Endothelial cell of umbilical vein (primary cell): ENCODE measurements around the gene RRP36. TPM values are rescaled to one million over a fixed set of nuclear protein-coding genes. Genes with fewer than 3 reads are reported as not detected.

ENCODE experiments used
- BruUV-seq: library from RNA; stranded (reverse); fragments of 400-500 nt; replicated peaks from 2 replicates; lab custom pipeline; 2021; lab: Mats Ljungman, UMichigan
- CTCF ChIA-PET: fragments of 300-600, 350-600 bp; sonication (Branson Sonifier 250); formaldehyde crosslinking; loops from one replicate; lab custom pipeline; 2021; ENCODE audit warnings: antibody characterized with exemption, inconsistent platforms; lab: Charles Lee
- POLR2A ChIA-PET: fragments of 300-600, 350-600 bp; sonication (Branson Sonifier 250); formaldehyde crosslinking; loops from one replicate; lab custom pipeline; 2021; ENCODE audit warnings: antibody characterized with exemption, inconsistent platforms; lab: Charles Lee
- DNase-seq: peaks from one replicate; pipeline ENCODE4 v3.0.0-alpha.2; 2011; ENCODE audit warnings: low read depth, low spot score
- FAIRE-seq: peaks from 2 replicates; lab custom pipeline; 2011; peaks lifted over from hg19 to GRCh38; lab: Jason Lieb, UNC
- H2AFZ ChIP-seq: 2 replicates; pipeline ENCODE4 v1.6.0; 2012; ENCODE audit warnings: low read depth, low read length, control low read depth, inconsistent platforms
- H3K27ac ChIP-seq: 2 replicates; pipeline ENCODE4 v1.5.1; 2011; ENCODE audit warnings: low read depth, mild to moderate bottlenecking, control low read depth, low read length, moderate library complexity; ENCODE audit not compliant: insufficient read depth
- H3K27me3 ChIP-seq, 2 experiments: 2 replicates each; pipeline versions ENCODE4 v1.6.0 to v1.6.1; 2011; ENCODE audit warnings: low read length in 2 of 2, mixed read lengths in 1 of 2; ENCODE audit not compliant: control insufficient read depth in 2 of 2, insufficient read depth in 2 of 2
- H3K36me3 ChIP-seq, 2 experiments: 2 replicates in 1 of 2; 3 replicates in 1 of 2; pipeline ENCODE4 v1.5.1; 2011; ENCODE audit warnings: low read length in 2 of 2, mild to moderate bottlenecking in 1 of 2, moderate library complexity in 1 of 2; ENCODE audit not compliant: control insufficient read depth in 2 of 2, insufficient read depth in 2 of 2; ENCODE audit errors: extremely low read depth in 1 of 2
- H3K4me1 ChIP-seq: 3 replicates; pipeline ENCODE4 v1.5.1; 2011; ENCODE audit warnings: mild to moderate bottlenecking, low read length; ENCODE audit not compliant: control insufficient read depth, insufficient read depth; ENCODE audit errors: extremely low read depth
- H3K4me2 ChIP-seq: 2 replicates; pipeline ENCODE4 v1.6.1; 2011; ENCODE audit warnings: low read length, control low read depth, mixed read lengths; ENCODE audit not compliant: insufficient read depth
- H3K4me3 ChIP-seq, 3 experiments: fragments of 200-600 bp in 1 of 3; sonication (generic), shearing (Covaris generic) in 1 of 3; replicated peaks in 1 of 3; 2 replicates each; pipeline ENCODE4 v1.5.1; 2011 to 2016; ENCODE audit warnings: control low read depth in 3 of 3, low read length in 3 of 3, mild to moderate bottlenecking in 2 of 3, inconsistent platforms in 1 of 3, low read depth in 1 of 3, moderate library complexity in 1 of 3; ENCODE audit not compliant: insufficient read depth in 1 of 3
- H3K79me2 ChIP-seq: 2 replicates; pipeline ENCODE4 v1.6.0; 2012; ENCODE audit warnings: low read length, inconsistent platforms; ENCODE audit not compliant: control insufficient read depth, insufficient read depth
- H3K9ac ChIP-seq: replicated peaks from 2 replicates; pipeline ENCODE3; 2011; ENCODE audit warnings: low read length, control low read depth; ENCODE audit not compliant: insufficient read depth; ENCODE audit errors: extremely low read depth
- H3K9me1 ChIP-seq: replicated peaks from 3 replicates; pipeline ENCODE4 v1.6.0; 2011; ENCODE audit warnings: mild to moderate bottlenecking, low read length; ENCODE audit not compliant: control insufficient read depth, insufficient read depth; ENCODE audit errors: extremely low read depth
- H3K9me3 ChIP-seq: replicated peaks from 2 replicates; pipeline ENCODE4 v1.5.1; 2012; ENCODE audit warnings: low read length, inconsistent platforms; ENCODE audit not compliant: control insufficient read depth, insufficient read depth
- H4K20me1 ChIP-seq: replicated peaks from 2 replicates; pipeline ENCODE3; 2011; ENCODE audit warnings: mild to moderate bottlenecking, low read length; ENCODE audit not compliant: control insufficient read depth, insufficient read depth; ENCODE audit errors: extremely low read depth
- CTCF ChIP-seq, 2 donors: IDR thresholded peaks; 1 replicate in 1 of 2; 2 replicates in 1 of 2; pipeline ENCODE4 v1.5.1; 2011; ENCODE audit warnings: low read length in 2 of 2, mild to moderate bottlenecking in 2 of 2, moderate library complexity in 2 of 2, control low read depth in 1 of 2, inconsistent platforms in 1 of 2, low read depth in 1 of 2; ENCODE audit not compliant: insufficient read depth in 1 of 2; ENCODE audit errors: extremely low read depth in 1 of 2
- GATA2 ChIP-seq: IDR thresholded peaks from 2 replicates; pipeline ENCODE4 v1.7.0; 2011; ENCODE audit warnings: low read depth, mild to moderate bottlenecking, moderate library complexity, mixed read lengths, low read length; ENCODE audit not compliant: insufficient read length, insufficient read depth
- MAX ChIP-seq: IDR thresholded peaks from 2 replicates; pipeline ENCODE4 v1.6.1; 2011; ENCODE audit not compliant: insufficient read depth, insufficient read length
- MYC ChIP-seq: IDR thresholded peaks from one replicate; pipeline ENCODE4 v1.6.1; 2011; ENCODE audit warnings: mild to moderate bottlenecking, low read depth, low read length
- POLR2A ChIP-seq: IDR thresholded peaks from 2 replicates; pipeline ENCODE4 v1.6.1; 2012; ENCODE audit warnings: low read depth, mild to moderate bottlenecking, control low read depth, low read length
- POLR2AphosphoS5 ChIP-seq: IDR thresholded peaks from 2 replicates; pipeline ENCODE4 v1.6.1; 2012; ENCODE audit warnings: low read depth, mild to moderate bottlenecking, control low read depth, low read length, moderate library complexity; ENCODE audit not compliant: insufficient read depth
- dilution Hi-C: fragments of 300-500 bp; cut with MboI; formaldehyde crosslinking; loops from one replicate; pipeline ENCODE4 v1.15.0; 2019; ENCODE audit warnings: low sequenced_read_pairs; ENCODE audit not compliant: extremely low pct_ligation_motif_present
- intact Hi-C: fragments of 100-400 bp; cut with micrococcal nuclease; formaldehyde crosslinking; loops from one replicate; pipeline ENCODE4 v1.10.0; 2022
- polyA plus RNA-seq, 4 experiments: library from polyadenylated mRNA; depleted of rRNA in 3 of 4; stranded (reverse) in 3 of 4; unstranded in 1 of 4; fragments of >200 nt; gene quantifications; 2 replicates each; pipeline versions ENCODE4 v1.2.1 to v1.2.3, GENCODE V29; 2011 to 2012; ENCODE audit warnings: missing spikeins in 1 of 4
- total RNA-seq: library from RNA; stranded (reverse); gene quantifications from 2 replicates; pipeline ENCODE4 v1.2.3, GENCODE V29; 2021

RRP36 gene
- total and polyA plus RNA-seq, 2 donors (not counting 3 experiments of a cell fraction or from before 2014, with no cell fraction given), result 40.2 to 103 TPM

GRCh38 chr6:42984001-42984923 is 37.2 kb upstream of the RRP36 start, which contains the start of gene PPP2R5D:
TSS of gene PPP2R5D (plus strand) at chr6:42984570. CDS start at chr6:42984678, 108 bp downstream.
- intact Hi-C loops (loop anchor here (1.0 to 5.0 kb wide), 4 partner anchors 29 to 187 kb away; partner anchors contain the start of genes CUL7, MEA1 and SRF), dilution Hi-C loops (no loop called here)
- peak; percentile 99 for DNase-seq
- peaks cover 15% of the 10 kb centered on the region for H3K79me2 ChIP-seq
- peak within 1 kb of the TSS; percentile 79 for H2AFZ ChIP-seq
- no peak within 1 kb of the TSS for H3K27ac ChIP-seq
- CTCF ChIA-PET, result interaction anchor here (0.8 to 1.4 kb wide), 6 partner anchors 19 to 160 kb away, joined by 3 to 8 read pairs (median 4); partner anchors contain the start of gene RRP36
- peaks cover 3% of the 10 kb centered on the region for H4K20me1 ChIP-seq
- no peaks in the 10 kb centered on the region for H3K9me1 ChIP-seq
- peak; percentile 100 for FAIRE-seq
- no peak for TF ChIP-seq GATA2
- no peak for TF ChIP-seq MAX
- no peak for TF ChIP-seq CTCF (IDR thresholded peaks at IDR 0.05; ENCODE audit: extremely low read depth in 1 of 2, insufficient read depth in 1 of 2, low read depth in 1 of 2, low read length in 2 of 2)
- peak; percentile 66 for TF ChIP-seq POLR2A
- TF ChIP-seq POLR2AphosphoS5, result peak; percentile 58
- TF ChIP-seq MYC, result no peak
- no TSS peak for BruUV-seq
- peak within 1 kb of the TSS; percentile 71 for H3K9ac ChIP-seq
- H3K27me3 ChIP-seq, result no peaks in the 10 kb centered on the region
- POLR2A ChIA-PET, result interaction anchor here (0.5 to 1.3 kb wide), 7 partner anchors 12 to 202 kb away, joined by 3 to 8 read pairs (median 3); partner anchors contain the start of genes KLC4, KLHDC3, MEA1 and MRPL2
- no peaks in the 10 kb centered on the region for H3K36me3 ChIP-seq
- H3K9me3 ChIP-seq, result no peaks in the 10 kb centered on the region
- H3K4me1 ChIP-seq, result peaks cover 35% of the 10 kb centered on the region
- H3K4me3 ChIP-seq, result peak within 1 kb of the TSS; percentile 57 to 90 (median 83)
- H3K4me2 ChIP-seq, result peak within 1 kb of the TSS; percentile 70
